Spleen (tissue), 11 donors: Measurements from ENCODE around the gene OR2T10. TPM values are rescaled to one million over a fixed set of nuclear protein-coding genes. Genes with fewer than 3 reads are reported as not detected.
"Not testable (repeated sequence)": the region's sequence is repeated elsewhere in the genome, so short reads cannot be mapped to it uniquely, and the experiment has no call there.

Experiments used
- DNase-seq: peaks from one replicate; pipeline ENCODE4 v3.0.0-alpha.2; 2020
- H3K27ac ChIP-seq, 8 donors: fragments of 200-600 bp; sonication (generic) in 7 of 8; 1 replicate in 4 of 8; 2 replicates in 4 of 8; pipeline versions ENCODE4 v1.5.0 to v1.8.0; 2016 to 2021; ENCODE audit warnings: inconsistent platforms in 4 of 8, mild to moderate bottlenecking in 4 of 8, moderate library complexity in 1 of 8
- H3K27me3 ChIP-seq, 7 donors: fragments of 200-600 bp; sonication (generic) in 6 of 7; replicated peaks in 1 of 7; 1 replicate in 4 of 7; 2 replicates in 3 of 7; pipeline versions ENCODE4 v1.5.0 to v1.8.0; 2016 to 2021; ENCODE audit warnings: inconsistent platforms in 3 of 7, mild to moderate bottlenecking in 1 of 7
- H3K36me3 ChIP-seq, 6 donors: fragments of 200-600 bp; sonication (generic) in 5 of 6; 1 replicate in 4 of 6; 2 replicates in 2 of 6; pipeline versions ENCODE4 v1.5.0 to v1.8.0; 2016 to 2021; ENCODE audit warnings: inconsistent platforms in 2 of 6
- H3K4me1 ChIP-seq, 6 donors: fragments of 200-600 bp; sonication (generic) in 5 of 6; 1 replicate in 3 of 6; 2 replicates in 3 of 6; pipeline versions ENCODE4 v1.5.0 to v1.8.0; 2016 to 2021; ENCODE audit warnings: inconsistent platforms in 3 of 6
- H3K4me3 ChIP-seq, 8 donors: fragments of 200-600 bp; sonication (generic) in 7 of 8; 1 replicate in 4 of 8; 2 replicates in 4 of 8; pipeline versions ENCODE4 v1.5.0 to v1.8.0; 2016 to 2021; ENCODE audit warnings: inconsistent platforms in 4 of 8, mild to moderate bottlenecking in 4 of 8, moderate library complexity in 2 of 8
- H3K9me3 ChIP-seq, 8 donors: fragments of 200-600 bp; sonication (generic) in 7 of 8; 1 replicate in 4 of 8; 2 replicates in 4 of 8; pipeline versions ENCODE4 v1.5.0 to v1.8.0; 2016 to 2021; ENCODE audit warnings: inconsistent platforms in 4 of 8
- WGBS, 5 donors: extraction: QIAGEN DNeasy Blood & Tissue Kit in 3 of 5; methylation state at CpG; one replicate each; pipeline versions ENCODE4 v1.1.5 to v1.1.7; 2013 to 2018; 5-methylcytosine and 5-hydroxymethylcytosine counted together
- intact Hi-C: fragments of 100-400 bp; cut with DNase I; formaldehyde crosslinking; loops from one replicate; pipeline ENCODE4 v1.15.0; 2023; ENCODE audit warnings: low total_unique reads
- polyA plus RNA-seq, 3 donors: library from polyadenylated mRNA; stranded (reverse); fragments of 200-250 nt; gene quantifications; one replicate each; pipeline ENCODE4 v1.2.1, GENCODE V29; 2013
- small RNA-seq, 4 donors: library from RNA; depleted of rRNA; stranded (forward); fragments of <200 nt; gene quantifications; one replicate each; pipeline ENCODE3, GENCODE V24; 2016
- total RNA-seq, 7 donors: library from RNA; depleted of rRNA in 3 of 7; stranded (reverse); fragments of >200 nt in 3 of 7; fragmentation: NEBNext Ultra II Directional in 4 of 7; extraction: Animal tissue kit (Norgen Biotek cat#: 25700) in 4 of 7; gene quantifications; one replicate each; pipeline versions ENCODE4 v1.1.0 to v1.2.1, GENCODE V29; 2016 to 2021
- donor health status: healthy with polysubstance abuse.
- donor health status: DM: no; HTN: no; CAD: no; lungs with moderate emphysema.
- donor health status: DM: no; HTN: no; CAD: no.
- donor health status: Bipolar disorder and iron deficiency.
- donor health status: healthy.
- donor health status: DM: no; HTN: no; CAD: no.
- donor health status: DM: yes; HTN: yes; CAD: no.

OR2T10 gene
- total and polyA plus RNA-seq, 10 donors = 0.03 to 2.8 (median 0.33) TPM; not detected in 2

DNA sequence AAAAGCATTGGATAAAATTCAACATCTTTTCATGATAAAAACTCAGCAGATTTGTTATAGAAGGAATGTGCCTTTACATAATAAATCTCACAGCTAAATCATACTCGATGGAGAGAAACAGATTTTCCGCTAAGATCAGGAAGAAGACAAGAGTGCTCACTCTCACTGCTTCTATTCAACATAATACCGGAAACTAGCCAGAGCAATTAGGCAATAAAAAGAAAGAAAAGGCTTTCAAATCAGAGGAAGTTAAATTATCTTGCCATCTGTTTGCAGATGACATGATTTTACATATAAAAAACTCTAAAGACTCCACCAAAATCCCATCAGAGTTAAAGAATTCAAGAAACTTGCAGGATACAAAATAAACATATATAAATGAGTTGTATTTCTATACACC, 26.7 kb downstream of the OR2T10 start:
- H3K27me3 ChIP-seq, H3K36me3 ChIP-seq, H3K9me3 ChIP-seq, intact Hi-C loops, DNase-seq, H3K4me3 ChIP-seq, H3K4me1 ChIP-seq, H3K27ac ChIP-seq: not testable (repeated sequence)
- WGBS, 5 donors = 39 to 61% (median 54%) methylated on average over 3 of the region's 3 CpGs

DNA sequence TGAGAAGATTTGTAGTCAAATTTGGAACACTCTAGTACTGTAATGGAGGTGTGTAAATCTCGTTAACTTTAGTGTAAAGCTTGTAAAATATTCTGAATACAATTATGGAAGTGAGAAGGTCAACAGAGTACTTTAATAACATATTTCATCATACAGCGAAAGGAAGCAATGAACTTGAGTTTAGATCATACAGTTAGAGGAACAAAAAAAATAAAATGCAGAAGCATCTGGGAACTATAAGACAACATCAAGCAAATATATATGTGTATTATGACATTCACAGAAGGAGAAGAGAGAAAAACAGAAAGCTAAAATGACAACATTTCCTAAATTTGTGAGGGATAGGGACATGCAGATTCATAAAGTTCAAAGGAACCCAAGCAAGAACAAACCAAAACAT, 28.5 kb downstream of the OR2T10 start:
- WGBS, 5 donors = 22 to 58% (median 31%) methylated on average over 2 of the region's 2 CpGs

DNA sequence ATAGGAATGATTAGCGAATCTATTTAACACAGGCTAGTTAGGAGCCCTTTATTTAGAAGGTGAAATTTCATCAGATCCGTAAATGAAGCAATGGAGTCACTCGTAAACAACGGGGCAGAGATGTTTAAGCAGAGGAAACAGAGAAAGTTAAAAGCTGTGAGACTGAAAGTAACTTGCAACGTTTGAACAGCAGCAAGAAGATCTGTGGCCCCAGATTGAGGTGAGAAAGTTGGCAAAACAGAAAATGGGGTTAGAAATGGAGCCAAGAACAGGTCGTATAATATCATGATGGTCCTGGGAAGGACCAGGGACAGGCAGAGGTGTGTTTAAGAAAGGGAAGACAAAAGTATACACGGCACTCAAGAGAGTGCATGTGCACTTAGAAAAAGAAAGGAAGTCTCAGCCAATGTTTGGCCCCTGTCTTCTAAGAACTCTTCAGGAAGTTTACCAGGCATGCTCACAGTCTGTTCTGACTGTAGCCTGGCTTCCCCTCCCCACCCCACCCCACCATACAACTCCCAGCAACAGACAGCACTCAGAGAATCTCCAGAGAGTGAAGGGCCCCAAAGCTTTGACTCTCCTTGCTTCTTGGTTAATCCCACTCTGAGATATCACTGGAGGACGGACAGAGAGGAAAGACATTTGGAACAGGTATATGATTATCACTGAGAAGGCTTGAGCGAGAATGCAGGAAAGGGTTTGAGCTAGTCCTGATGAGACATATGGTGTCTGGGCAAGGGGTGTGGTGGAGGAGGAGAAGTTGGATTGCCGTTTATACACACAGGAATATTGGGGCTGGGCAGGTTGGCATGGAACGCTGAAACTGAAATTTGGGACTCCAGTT, 31.7 kb downstream of the OR2T10 start:
- H3K27me3 ChIP-seq, H3K27ac ChIP-seq, H3K4me1 ChIP-seq, DNase-seq, intact Hi-C loops, H3K36me3 ChIP-seq, H3K9me3 ChIP-seq, H3K4me3 ChIP-seq: not testable (repeated sequence)
- WGBS, 5 donors = 49 to 59% (median 57%) methylated on average over 10 to 11 of the region's 11 CpGs

More for the DNA sequence above, 28.5 kb downstream of the OR2T10 start:
- intact Hi-C loops, DNase-seq, H3K27me3 ChIP-seq, H3K9me3 ChIP-seq, H3K36me3 ChIP-seq, H3K27ac ChIP-seq, H3K4me3 ChIP-seq, H3K4me1 ChIP-seq: not testable (repeated sequence)

DNA sequence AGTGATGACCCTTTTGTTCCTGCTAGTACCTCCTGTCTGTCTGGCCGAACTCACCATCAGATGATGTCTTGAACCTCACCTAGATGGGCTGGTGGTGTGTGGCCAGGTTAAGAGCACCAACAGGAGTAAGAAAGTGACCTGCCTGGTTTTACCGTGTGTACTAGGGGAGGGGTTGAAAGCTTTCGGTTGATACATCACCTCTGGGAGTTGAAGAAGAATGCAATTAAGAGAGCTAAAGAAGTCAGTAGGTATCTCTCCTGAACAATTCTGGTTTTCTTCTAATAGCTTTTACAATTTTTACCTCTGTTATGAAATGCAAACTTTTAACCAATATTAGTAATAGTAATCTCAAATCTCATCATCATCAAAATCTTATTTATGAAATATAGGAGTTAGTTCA, 34.8 kb downstream of the OR2T10 start, which contains the start of gene OR2T29:
Gene OR2T29, minus strand, starts transcription at position 101 of the 400 bp plus-strand sequence. CDS start 3,281 bp downstream, outside the sequence.
- H3K4me1 ChIP-seq, H3K4me3 ChIP-seq, H3K27me3 ChIP-seq, intact Hi-C loops, H3K36me3 ChIP-seq, H3K27ac ChIP-seq, H3K9me3 ChIP-seq, DNase-seq: not testable (repeated sequence)
- 50 to 95% (median 94%) methylated on average over 1 to 3 of the region's 3 CpGs for WGBS, 5 donors

DNA sequence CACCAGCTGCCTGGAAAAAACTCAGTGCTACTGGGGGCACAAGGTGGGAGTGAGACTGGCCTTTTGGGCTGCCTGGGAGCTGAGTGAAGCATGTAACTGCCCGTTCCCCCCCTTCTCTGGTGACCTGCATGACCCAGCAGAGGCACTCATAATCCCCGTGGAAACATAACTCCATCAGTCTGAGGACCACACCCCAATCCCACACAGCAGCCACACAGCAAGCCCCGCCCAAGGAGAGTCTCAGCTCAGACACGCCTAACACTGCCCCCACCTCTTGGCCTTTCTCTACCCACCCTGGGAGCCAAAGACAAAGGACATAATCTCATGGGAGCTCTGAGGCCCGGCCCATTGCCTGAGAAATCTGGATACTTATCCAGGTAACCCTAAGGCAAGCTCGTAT, 46.5 kb downstream of the OR2T10 start:
- H3K9me3 ChIP-seq, DNase-seq, H3K27me3 ChIP-seq, H3K36me3 ChIP-seq, H3K4me3 ChIP-seq, H3K27ac ChIP-seq, intact Hi-C loops, H3K4me1 ChIP-seq: not testable (repeated sequence)
- WGBS, 5 donors = no CpG with 5 or more reads among the region's 6 CpGs

DNA sequence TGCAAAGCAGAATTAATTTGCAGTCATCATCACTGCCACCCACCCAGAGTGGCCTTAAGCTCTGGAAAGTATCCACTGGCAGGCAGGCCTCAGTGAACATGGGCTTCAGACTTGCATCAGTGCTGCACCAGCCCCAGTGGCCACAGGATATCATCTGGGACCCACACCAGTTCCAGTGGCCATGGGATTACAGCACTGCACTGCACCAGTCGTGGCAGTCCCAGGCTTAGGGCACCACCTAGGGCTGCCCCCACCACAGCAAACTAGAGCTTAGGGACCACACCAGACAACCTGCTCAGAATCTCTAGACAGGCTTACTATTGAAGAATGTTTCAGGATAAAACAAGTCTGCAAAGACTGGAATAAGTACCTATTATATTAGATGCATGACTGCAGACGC, 50.1 kb downstream of the OR2T10 start:
- H3K9me3 ChIP-seq, intact Hi-C loops, H3K27me3 ChIP-seq, H3K27ac ChIP-seq, H3K36me3 ChIP-seq, H3K4me3 ChIP-seq, H3K4me1 ChIP-seq, DNase-seq: not testable (repeated sequence)
- no CpG with 5 or more reads among the region's 2 CpGs for whole genome bisulfite sequencing, 5 donors

Small RNAs within 50 kb of the gene (small RNA-seq; reads per million reads assigned to genes)
- 0 reads per million in 4 donors for gene RF00019

Other genes starting within 250 kb of the OR2T10 start
- gene OR14C36, start 248.9 kb downstream of the OR2T10 start, total RNA-seq = not detected
- not detected for gene OR14C36, start 248.9 kb downstream of the OR2T10 start, polyA plus RNA-seq
- not detected for gene OR2T4, start 236.0 kb downstream of the OR2T10 start, total RNA-seq
- gene OR2T4, start 236.0 kb downstream of the OR2T10 start, polyA plus RNA-seq = not detected
- gene OR2T6, start 222.0 kb downstream of the OR2T10 start, total RNA-seq = not detected
- not detected for gene OR2T6, start 222.0 kb downstream of the OR2T10 start, polyA plus RNA-seq
- gene OR2T1, start 194.7 kb downstream of the OR2T10 start, total RNA-seq = not detected
- gene OR2T1, start 194.7 kb downstream of the OR2T10 start, polyA plus RNA-seq = not detected
- 1 to 10 TPM in 1 of 7 donors, under 1 TPM in 6; 0.26 to 1.0 (median 0.51) TPM for gene OR2T2, start 152.1 kb downstream of the OR2T10 start, total RNA-seq
- not detected for gene OR2T2, start 152.1 kb downstream of the OR2T10 start, polyA plus RNA-seq
- under 1 TPM in 2 of 7 donors, not detected in 5; 0.63 to 0.77 TPM for gene OR2T3, start 124.3 kb downstream of the OR2T10 start, total RNA-seq
- not detected for gene OR2T3, start 124.3 kb downstream of the OR2T10 start, polyA plus RNA-seq
- not detected for gene OR2T5, start 109.1 kb downstream of the OR2T10 start, total RNA-seq
- not detected for gene OR2T5, start 109.1 kb downstream of the OR2T10 start, polyA plus RNA-seq
- under 1 TPM; 0.09 to 0.85 (median 0.39) TPM for gene OR2G6, start 89.6 kb downstream of the OR2T10 start, total RNA-seq
- gene OR2G6, start 89.6 kb downstream of the OR2T10 start, polyA plus RNA-seq = not detected
- 1 to 10 TPM in 1 of 7 donors, under 1 TPM in 6; 0.24 to 1.0 (median 0.66) TPM for gene OR2T29, start 34.9 kb downstream of the OR2T10 start, total RNA-seq
- gene OR2T29, start 34.9 kb downstream of the OR2T10 start, polyA plus RNA-seq = under 1 TPM in 1 of 3 donors, not detected in 2; 0.07 TPM
- gene OR2T34, start 22.9 kb downstream of the OR2T10 start, total RNA-seq = 1 to 10 TPM in 1 of 7 donors, under 1 TPM in 3, not detected in 3; 0.37 to 2.7 (median 0.81) TPM
- gene OR2T34, start 22.9 kb downstream of the OR2T10 start, polyA plus RNA-seq = not detected
- gene OR2T11, start 37.4 kb upstream of the OR2T10 start, total RNA-seq = 1 to 10 TPM in 4 of 7 donors, under 1 TPM in 2, not detected in 1; 0.21 to 3.6 (median 1.3) TPM
- under 1 TPM in 2 of 3 donors, not detected in 1; 0.02 to 0.06 TPM for gene OR2T11, start 37.4 kb upstream of the OR2T10 start, polyA plus RNA-seq
- under 1 TPM in 5 of 7 donors, not detected in 2; 0.19 to 0.68 (median 0.34) TPM for gene OR2T35, start 47.6 kb upstream of the OR2T10 start, total RNA-seq
- gene OR2T35, start 47.6 kb upstream of the OR2T10 start, polyA plus RNA-seq = not detected
- not detected for gene OR2T27, start 57.8 kb upstream of the OR2T10 start, total RNA-seq
- not detected for gene OR2T27, start 57.8 kb upstream of the OR2T10 start, polyA plus RNA-seq
- not detected for gene OR14I1, start 105.1 kb upstream of the OR2T10 start, total RNA-seq
- not detected for gene OR14I1, start 105.1 kb upstream of the OR2T10 start, polyA plus RNA-seq
- under 1 TPM in 2 of 7 donors, not detected in 5; 0.37 to 0.54 TPM for gene LYPD8, start 158.1 kb upstream of the OR2T10 start, total RNA-seq
- under 1 TPM; 0.09 to 0.17 (median 0.16) TPM for gene LYPD8, start 158.1 kb upstream of the OR2T10 start, polyA plus RNA-seq
- gene SH3BP5L, start 228.2 kb upstream of the OR2T10 start, total RNA-seq = 10 to 100 TPM; 29.1 to 43.3 (median 30.7) TPM
- gene SH3BP5L, start 228.2 kb upstream of the OR2T10 start, polyA plus RNA-seq = 10 to 100 TPM; 10.1 to 23.1 (median 11.3) TPM
- gene ZNF672, start 240.5 kb upstream of the OR2T10 start, total RNA-seq = 10 to 100 TPM; 32.6 to 43.1 (median 41.3) TPM
- gene ZNF672, start 240.5 kb upstream of the OR2T10 start, polyA plus RNA-seq = 10 to 100 TPM; 13.2 to 19.8 (median 16.6) TPM